HepG2 (cell line): ENCODE measurements around the gene CEP43. TPM values are rescaled to one million over a fixed set of nuclear protein-coding genes. Genes with fewer than 3 reads are reported as not detected.

Experiments used
- ATAC-seq: fragments of 200-7000 bp; cut with Tn5 transposase; 3 replicates; pipeline ENCODE4 v1.9.1; 2020; ENCODE audit warnings: mild to moderate bottlenecking, moderate library complexity
- BruUV-seq: library from RNA; stranded (reverse); fragments of 400-500 nt; replicated peaks from 2 replicates; lab custom pipeline; 2021; lab: Mats Ljungman, UMichigan
- CTCF ChIA-PET: fragments of 300-600 bp; formaldehyde crosslinking; extraction: SDS; loops from one replicate; lab custom pipeline; 2021; ENCODE audit warnings: low total read pairs, inconsistent platforms, low intra/inter-chr PET ratio; lab: Yijun Ruan, JAX
- POLR2A ChIA-PET: fragments of 350-600 bp; sonication (Branson Sonifier 250); formaldehyde crosslinking; loops from one replicate; lab custom pipeline; 2020; ENCODE audit warnings: antibody characterized with exemption, inconsistent platforms; lab: Yijun Ruan, JAX
- DNase-seq: peaks from one replicate; pipeline ENCODE4 v3.0.0-alpha.2; 2015; ENCODE audit warnings: low spot score
- FAIRE-seq: peaks from 3 replicates; lab custom pipeline; 2011; peaks lifted over from hg19 to GRCh38; lab: Jason Lieb, UNC
- H2AFZ ChIP-seq: one replicate; pipeline ENCODE4 v1.6.1; 2011; ENCODE audit warnings: low read length, inconsistent platforms
- H3K27ac ChIP-seq: fragments of 300-600 bp; 3 replicates; pipeline ENCODE4 v1.8.0; 2011; ENCODE audit warnings: mixed run types, mild to moderate bottlenecking, mixed read lengths, low read length, inconsistent platforms; ENCODE audit not compliant: insufficient read depth; ENCODE audit errors: extremely low read length
- H3K27me3 ChIP-seq, 2 experiments: fragments of 200-600 bp in 1 of 2; 2 replicates in 1 of 2; 3 replicates in 1 of 2; pipeline versions ENCODE4 v1.6.0 to v1.8.0; 2011; ENCODE audit warnings: low read length in 2 of 2, mild to moderate bottlenecking in 2 of 2, moderate library complexity in 2 of 2, inconsistent platforms in 1 of 2; ENCODE audit not compliant: insufficient read depth in 2 of 2, control insufficient read depth in 1 of 2
- H3K36me3 ChIP-seq, 2 experiments: fragments of 200-600 bp in 1 of 2; replicated peaks in 1 of 2; 2 replicates in 1 of 2; 3 replicates in 1 of 2; pipeline versions ENCODE4 v1.5.1 to v1.8.0; 2011; ENCODE audit warnings: low read length in 2 of 2, inconsistent platforms in 1 of 2; ENCODE audit not compliant: insufficient read depth in 2 of 2, control insufficient read depth in 1 of 2
- H3K4me1 ChIP-seq: 2 replicates; pipeline ENCODE4 v1.5.1; 2012; ENCODE audit warnings: low read length, inconsistent platforms; ENCODE audit not compliant: insufficient read depth
- H3K4me2 ChIP-seq: 2 replicates; pipeline ENCODE4 v1.6.0; 2011; ENCODE audit warnings: low read depth, low read length, inconsistent platforms
- H3K4me3 ChIP-seq, 3 experiments: fragments of 200-600 bp in 1 of 3; sonication (generic), shearing (Covaris generic) in 1 of 3; replicated peaks in 1 of 3; 2 replicates each; pipeline ENCODE4 v1.5.1; 2011 to 2016; ENCODE audit warnings: low read length in 3 of 3, inconsistent platforms in 2 of 3, low read depth in 2 of 3, mild to moderate bottlenecking in 2 of 3, control low read depth in 1 of 3, mixed read lengths in 1 of 3; ENCODE audit not compliant: insufficient read depth in 1 of 3
- H3K79me2 ChIP-seq: one replicate; pipeline ENCODE4 v1.6.1; 2011; ENCODE audit warnings: low read length, inconsistent platforms; ENCODE audit not compliant: insufficient read depth
- H3K9ac ChIP-seq: 2 replicates; pipeline ENCODE4 v1.6.0; 2011; ENCODE audit warnings: mild to moderate bottlenecking, low read depth, low read length, inconsistent platforms; ENCODE audit not compliant: insufficient read depth
- H3K9me3 ChIP-seq: 2 replicates; pipeline ENCODE4 v1.5.1; 2012; ENCODE audit warnings: mild to moderate bottlenecking, low read length
- H4K20me1 ChIP-seq: 2 replicates; pipeline ENCODE4 v1.6.0; 2011; ENCODE audit warnings: inconsistent platforms, mild to moderate bottlenecking, low read length, moderate library complexity; ENCODE audit not compliant: insufficient read depth
- NFE2 ChIP-seq: sonication (generic); formaldehyde crosslinking; IDR thresholded peaks from 2 replicates; pipeline ENCODE4 v1.4.0; 2020; ENCODE audit warnings: missing genetic modification reagents
- NFYC ChIP-seq: IDR thresholded peaks from 2 replicates; pipeline ENCODE4 v1.6.1; 2016; ENCODE audit warnings: missing genetic modification reagents, missing compliant biosample characterization
- TGIF2 ChIP-seq: IDR thresholded peaks from 2 replicates; pipeline ENCODE4 v1.6.1; 2016; ENCODE audit warnings: control low read depth, missing compliant biosample characterization
- YEATS4 ChIP-seq: sonication (generic); formaldehyde crosslinking; IDR thresholded peaks from 2 replicates; pipeline ENCODE4 v1.4.0; 2020; ENCODE audit warnings: missing genetic modification reagents, borderline replicate concordance
- ZFP91 ChIP-seq: sonication (generic); formaldehyde crosslinking; IDR thresholded peaks from 2 replicates; pipeline ENCODE4 v1.9.0; 2022; ENCODE audit warnings: missing genetic modification reagents, mild to moderate bottlenecking, borderline replicate concordance
- ZNF136 ChIP-seq: sonication (generic); formaldehyde crosslinking; IDR thresholded peaks from 2 replicates; pipeline ENCODE4 v1.8.1; 2022; ENCODE audit warnings: low read depth, mild to moderate bottlenecking, moderate library complexity, missing genetic modification reagents
- ZNF24 ChIP-seq: fragments of 450-650 bp; IDR thresholded peaks from 2 replicates; pipeline ENCODE4 v1.6.1; 2017; ENCODE audit warnings: antibody characterized with exemption, mild to moderate bottlenecking
- ZNF607 ChIP-seq: sonication (generic); formaldehyde crosslinking; IDR thresholded peaks from 2 replicates; pipeline ENCODE4 v1.5.1; 2020; ENCODE audit warnings: missing genetic modification reagents, mild to moderate bottlenecking, borderline replicate concordance
- WGBS: methylation state at CpG from one replicate; pipeline ENCODE4 v1.1.6; 2017; ENCODE audit warnings: low lambda C conversion rate; 5-methylcytosine and 5-hydroxymethylcytosine counted together
- in situ Hi-C: cut with HindIII; loops from 2 replicates; pipeline ENCODE4 v1.10.0; 2017; ENCODE audit warnings: low pct_unique_long_range_greater_than_20kb; ENCODE audit not compliant: extremely low pct_ligation_motif_present
- intact Hi-C: fragments of 100-400 bp; cut with micrococcal nuclease; formaldehyde crosslinking; loops from one replicate; pipeline ENCODE4 v1.10.0; 2022; ENCODE audit not compliant: unreplicated experiment
- polyA plus RNA-seq, 8 experiments: library from polyadenylated mRNA; depleted of rRNA in 3 of 8; stranded (reverse) in 7 of 8; unstranded in 1 of 8; fragments of >200 nt; fragmentation: Illumina TruSeq in 4 of 8; extraction: Trizol in 4 of 8; gene quantifications; 2 replicates each; pipeline versions ENCODE4 v1.2.1 to v1.2.3, GENCODE V29; 2011 to 2016; ENCODE audit warnings: low read depth in 4 of 8, missing spikeins in 1 of 8, mixed read lengths in 1 of 8; ENCODE audit not compliant: insufficient read depth in 1 of 8
- total RNA-seq, 5 experiments: library from RNA; depleted of rRNA; stranded (reverse); fragments of >200 nt; fragmentation: Illumina TruSeq; extraction: Trizol; gene quantifications; 2 replicates each; pipeline ENCODE4 v1.2.3, GENCODE V29; 2016; ENCODE audit warnings: low read depth in 1 of 5
- TF ChIP-seq, protein P1 (sequence below): sonication (generic); formaldehyde crosslinking; IDR thresholded peaks from 2 replicates; pipeline ENCODE4 v1.5.1; 2020; ENCODE audit warnings: missing genetic modification reagents, mild to moderate bottlenecking, borderline replicate concordance
- TF ChIP-seq, protein P2 (sequence below): sonication (generic); formaldehyde crosslinking; IDR thresholded peaks from 2 replicates; pipeline ENCODE4 v1.4.0; 2020; ENCODE audit warnings: missing genetic modification reagents, borderline replicate concordance

Gene CEP43
- total and polyA plus RNA-seq, 2 of the 13 experiments (the other 11 are each of a cell fraction or from before 2014, with no cell fraction given) = 29.3 to 73.9 TPM

DNA sequence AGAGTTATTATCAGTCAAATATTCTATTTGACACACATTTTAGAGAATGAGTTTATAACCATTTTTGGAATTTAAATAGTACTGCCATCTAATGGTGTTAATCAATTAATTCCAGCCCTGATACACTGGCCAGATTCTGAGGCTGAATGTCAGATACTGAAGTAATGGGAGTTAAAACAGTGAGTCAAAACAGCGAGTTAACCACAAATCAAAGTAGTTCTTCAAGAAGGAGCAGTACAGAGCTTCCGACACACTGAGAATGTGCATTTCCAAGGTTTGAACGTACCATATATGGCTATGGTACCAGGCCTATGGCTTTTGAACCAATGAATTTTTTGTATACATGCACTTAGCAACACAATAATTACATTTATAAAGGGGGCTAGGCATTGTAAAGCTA is 11.3 kb upstream of the CEP43 start:
- H3K4me2 ChIP-seq = no peak overlapping the region
- no peak overlapping the region for H3K9ac ChIP-seq
- TF ChIP-seq ZNF24 (no peak), ZFP91 (CRISPR knock-in tag) (no peak), YEATS4 (CRISPR knock-in tag) (no peak), ZNF136 (CRISPR knock-in tag) (no peak), ZNF607 (no peak), NFE2 (CRISPR knock-in tag) (no peak), TGIF2 (CRISPR knock-in tag) (no peak), NFYC (no peak)
- TF ChIP-seq, protein P1, sequence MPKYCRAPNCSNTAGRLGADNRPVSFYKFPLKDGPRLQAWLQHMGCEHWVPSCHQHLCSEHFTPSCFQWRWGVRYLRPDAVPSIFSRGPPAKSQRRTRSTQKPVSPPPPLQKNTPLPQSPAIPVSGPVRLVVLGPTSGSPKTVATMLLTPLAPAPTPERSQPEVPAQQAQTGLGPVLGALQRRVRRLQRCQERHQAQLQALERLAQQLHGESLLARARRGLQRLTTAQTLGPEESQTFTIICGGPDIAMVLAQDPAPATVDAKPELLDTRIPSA (CRISPR knock-in tag) = no peak
- TF ChIP-seq, protein P2, sequence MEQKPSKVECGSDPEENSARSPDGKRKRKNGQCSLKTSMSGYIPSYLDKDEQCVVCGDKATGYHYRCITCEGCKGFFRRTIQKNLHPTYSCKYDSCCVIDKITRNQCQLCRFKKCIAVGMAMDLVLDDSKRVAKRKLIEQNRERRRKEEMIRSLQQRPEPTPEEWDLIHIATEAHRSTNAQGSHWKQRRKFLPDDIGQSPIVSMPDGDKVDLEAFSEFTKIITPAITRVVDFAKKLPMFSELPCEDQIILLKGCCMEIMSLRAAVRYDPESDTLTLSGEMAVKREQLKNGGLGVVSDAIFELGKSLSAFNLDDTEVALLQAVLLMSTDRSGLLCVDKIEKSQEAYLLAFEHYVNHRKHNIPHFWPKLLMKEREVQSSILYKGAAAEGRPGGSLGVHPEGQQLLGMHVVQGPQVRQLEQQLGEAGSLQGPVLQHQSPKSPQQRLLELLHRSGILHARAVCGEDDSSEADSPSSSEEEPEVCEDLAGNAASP (CRISPR knock-in tag) = no peak
- H3K27me3 ChIP-seq = no peaks in the 10 kb centered on the region
- H3K4me1 ChIP-seq = peaks cover 32% of the 10 kb centered on the region
- peaks cover 2 to 13% of the 10 kb centered on the region in 2 experiments; a peak in 3 of 5 replicates for H3K36me3 ChIP-seq
- in situ Hi-C loops = loop anchor here (5.0 kb wide), 1 partner anchor 211 kb away; no protein-coding TSS in a partner anchor
- no peak overlapping the region for H2AFZ ChIP-seq
- no peaks in the 10 kb centered on the region for H4K20me1 ChIP-seq
- WGBS = 96% methylated on average over 3 of the region's 3 CpGs
- no TSS peak for BruUV-seq
- H3K4me3 ChIP-seq = no peak overlapping the region
- no peak for DNase-seq
- no peak overlapping the region for H3K27ac ChIP-seq
- H3K79me2 ChIP-seq = peaks cover 11% of the 10 kb centered on the region
- no peak for ATAC-seq
- intact Hi-C loops = loop anchor here (2.0 kb wide), 1 partner anchor 31 kb away; the partner anchor contains the start of gene RNASET2
- CTCF ChIA-PET = interaction anchor here (2.6 kb wide), 1 partner anchor 201 kb away, joined by 33 read pairs; no protein-coding TSS in a partner anchor
- POLR2A ChIA-PET = interaction anchor here (1.3 to 2.6 kb wide), 2 partner anchors 11 to 30 kb away, joined by 3 to 12 read pairs; partner anchors contain the start of gene CEP43
- FAIRE-seq = no peak
- H3K9me3 ChIP-seq = no peaks in the 10 kb centered on the region
